Activated naive CD4-positive, alpha-beta T cell treated with anti-CD3 and anti-CD28 coated beads, Interleukin-2, amount 50 U/mL, for 16 hours (primary cell): Measurements from ENCODE around the gene RYR2.

Experiments used
- DNase-seq: peaks from one replicate; pipeline ENCODE4 v3.0.0-alpha.2; 2020

RYR2 gene

DNA sequence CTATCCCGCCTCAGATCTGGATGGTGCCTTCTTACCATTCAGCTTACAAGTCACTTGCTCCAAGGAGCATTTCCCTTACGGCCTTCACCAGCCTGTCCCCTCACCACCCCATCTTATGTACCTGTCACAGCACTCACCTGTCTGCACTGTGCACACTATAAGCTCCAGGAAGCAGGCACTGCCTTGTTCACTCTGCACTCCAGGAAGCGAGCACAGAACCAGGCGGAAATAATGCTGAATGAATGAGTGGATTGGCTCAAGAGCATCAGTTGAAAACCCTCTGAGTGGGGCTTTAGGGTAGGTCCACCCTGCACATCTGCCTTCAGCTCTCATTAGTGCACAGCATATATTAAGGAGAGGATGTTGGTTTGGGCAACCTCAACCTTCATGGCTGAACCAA is 8.9 kb upstream of the RYR2 start:
- no peak for DNase-seq

DNA sequence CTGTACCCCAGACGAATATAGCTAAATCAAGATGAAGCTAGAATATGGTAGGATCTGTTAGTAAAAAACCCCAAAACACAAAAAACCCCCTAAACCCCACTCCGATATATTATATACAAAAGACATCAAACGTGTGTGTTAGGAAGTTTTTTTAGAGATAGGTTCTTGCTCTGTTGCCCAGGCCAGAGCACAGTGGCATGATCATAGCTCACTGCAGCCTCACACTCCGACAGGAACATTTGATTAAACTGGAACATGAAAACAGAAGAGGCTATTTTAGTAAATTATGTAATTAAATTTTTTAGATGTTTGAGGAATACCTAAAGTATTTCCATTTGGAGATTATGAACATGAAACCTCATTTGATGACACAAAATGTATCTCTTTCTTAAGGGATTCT is 8.2 kb upstream of the RYR2 start:
- DNase-seq = no peak

DNA sequence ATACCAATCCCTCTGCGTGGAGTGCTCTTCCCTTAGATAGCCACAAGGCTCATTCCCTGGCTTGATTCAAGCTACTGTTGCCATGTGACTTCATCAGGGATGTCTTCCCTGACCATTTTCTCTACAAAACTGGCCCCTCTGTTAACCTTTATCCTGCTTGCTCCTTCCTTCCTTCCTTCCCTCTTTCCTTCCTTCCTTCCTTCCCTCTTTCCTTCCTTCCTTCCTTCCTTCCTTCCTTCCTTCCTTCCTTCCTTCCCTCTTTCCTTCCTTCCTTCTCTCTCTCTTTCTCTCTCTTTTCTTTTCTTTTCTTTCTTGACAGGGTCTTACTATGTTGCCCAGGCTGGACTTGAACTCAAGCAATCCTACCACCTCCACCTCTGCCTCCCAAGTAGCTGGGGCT is 6.2 kb upstream of the RYR2 start:
- DNase-seq = no peak

DNA sequence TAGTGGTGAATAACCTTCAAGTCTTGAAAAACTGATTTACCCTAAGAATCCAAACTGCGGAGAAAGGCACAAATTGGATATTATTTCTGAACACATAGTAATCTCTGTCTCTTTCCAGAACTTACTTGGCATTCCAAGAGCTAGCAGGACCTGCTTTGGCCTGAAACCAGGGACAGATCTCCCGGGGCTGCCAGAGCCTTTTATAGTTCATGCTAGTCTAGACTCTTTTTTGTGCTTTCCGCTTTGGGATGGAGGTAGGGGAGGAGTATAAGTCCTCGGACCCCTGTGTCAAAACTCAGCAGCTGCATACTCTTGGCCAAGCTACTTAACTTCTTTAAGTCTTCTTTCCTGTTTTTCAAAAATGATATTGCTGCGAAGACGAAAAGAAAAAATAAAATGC is 3.8 kb upstream of the RYR2 start:
- no peak for DNase-seq

DNA sequence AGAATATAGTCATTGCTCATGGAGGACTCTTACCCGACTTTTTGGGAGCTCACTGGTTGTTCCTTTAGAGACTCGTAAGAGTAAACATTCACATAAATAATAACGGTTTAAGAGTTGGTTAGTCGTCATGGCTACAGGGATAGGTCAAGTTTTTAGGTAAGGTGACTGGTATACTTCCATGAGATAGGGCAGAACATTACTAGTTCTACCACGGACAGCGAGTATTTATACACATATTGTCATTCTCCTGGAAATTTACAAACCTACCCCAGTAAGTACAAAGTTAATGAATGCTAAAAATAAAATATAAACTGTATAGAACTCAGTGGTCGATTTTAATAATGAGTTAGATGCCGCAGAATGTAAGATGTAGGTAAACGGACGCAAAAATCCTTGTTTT is 1.2 kb upstream of the RYR2 start:
- DNase-seq = no peak

DNA sequence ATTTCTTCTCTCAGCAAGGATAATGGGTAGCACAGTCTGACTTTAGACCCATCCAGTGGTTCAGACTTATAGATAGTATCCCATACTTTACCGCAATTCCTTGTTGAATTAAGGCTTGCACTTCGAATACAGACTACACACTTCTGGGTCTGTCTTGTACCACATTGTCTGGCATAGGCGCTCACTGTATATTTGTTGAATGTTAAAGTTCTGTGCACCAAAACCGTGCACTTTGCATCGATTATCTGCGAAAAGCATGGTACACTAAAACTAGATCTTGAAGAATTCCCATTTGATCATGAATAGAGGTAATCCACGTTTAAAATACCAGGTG is 556 bp upstream of the RYR2 start:
- DNase-seq = no peak

DNA sequence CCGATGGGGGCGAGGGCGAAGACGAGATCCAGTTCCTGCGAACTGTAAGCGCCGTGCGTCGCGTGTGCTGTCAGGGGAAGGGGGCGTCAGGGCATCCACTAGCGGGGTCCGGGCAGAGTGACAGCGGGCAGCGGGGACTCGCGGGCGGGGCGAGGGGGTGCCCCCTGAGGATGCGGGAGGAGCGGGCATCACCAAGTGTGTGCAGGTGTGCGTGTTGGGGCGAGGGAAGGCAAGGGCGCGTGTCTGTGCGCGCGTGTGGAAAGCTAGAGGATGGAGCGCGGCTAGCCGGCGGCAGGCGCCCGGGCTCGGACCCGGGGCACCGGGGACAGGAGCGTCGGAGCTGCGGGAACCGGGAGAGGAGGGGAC is 525 bp downstream of the RYR2 start:
- DNase-seq = no peak

DNA sequence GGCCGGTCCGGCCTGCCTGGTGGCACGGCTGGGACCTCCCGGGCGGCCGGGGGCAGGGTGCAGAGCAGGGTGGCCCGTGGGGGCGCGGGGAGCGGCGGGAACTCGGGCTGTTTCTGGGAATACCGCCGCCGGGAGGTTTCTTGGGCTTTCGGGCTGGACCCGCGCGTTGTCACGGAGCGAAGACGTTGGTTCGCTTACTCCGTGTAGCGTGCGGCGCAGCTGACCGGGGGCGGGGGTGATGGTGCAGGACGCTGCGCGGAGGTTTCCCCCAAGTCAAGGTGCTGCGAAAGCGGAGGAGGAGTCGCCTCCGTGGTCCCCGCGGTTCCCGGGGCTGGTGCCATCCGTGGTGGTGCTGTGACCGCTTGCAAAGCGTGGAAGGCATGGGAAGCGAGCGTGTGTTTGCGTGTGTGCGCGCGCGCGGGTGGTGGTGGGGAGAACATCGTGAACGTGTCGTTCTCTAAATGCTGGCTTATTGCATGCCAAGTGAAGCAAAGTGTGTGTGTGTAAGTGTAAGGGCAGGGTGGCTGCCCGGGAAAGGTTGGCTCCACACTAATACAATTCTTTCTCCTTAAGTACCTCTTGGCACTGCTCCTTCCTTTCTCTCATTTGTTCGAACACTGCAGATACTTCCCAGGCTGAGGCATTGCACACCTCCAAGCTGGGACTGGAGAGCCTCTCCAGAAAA is 1.1 kb downstream of the RYR2 start:
- no peak for DNase-seq

DNA sequence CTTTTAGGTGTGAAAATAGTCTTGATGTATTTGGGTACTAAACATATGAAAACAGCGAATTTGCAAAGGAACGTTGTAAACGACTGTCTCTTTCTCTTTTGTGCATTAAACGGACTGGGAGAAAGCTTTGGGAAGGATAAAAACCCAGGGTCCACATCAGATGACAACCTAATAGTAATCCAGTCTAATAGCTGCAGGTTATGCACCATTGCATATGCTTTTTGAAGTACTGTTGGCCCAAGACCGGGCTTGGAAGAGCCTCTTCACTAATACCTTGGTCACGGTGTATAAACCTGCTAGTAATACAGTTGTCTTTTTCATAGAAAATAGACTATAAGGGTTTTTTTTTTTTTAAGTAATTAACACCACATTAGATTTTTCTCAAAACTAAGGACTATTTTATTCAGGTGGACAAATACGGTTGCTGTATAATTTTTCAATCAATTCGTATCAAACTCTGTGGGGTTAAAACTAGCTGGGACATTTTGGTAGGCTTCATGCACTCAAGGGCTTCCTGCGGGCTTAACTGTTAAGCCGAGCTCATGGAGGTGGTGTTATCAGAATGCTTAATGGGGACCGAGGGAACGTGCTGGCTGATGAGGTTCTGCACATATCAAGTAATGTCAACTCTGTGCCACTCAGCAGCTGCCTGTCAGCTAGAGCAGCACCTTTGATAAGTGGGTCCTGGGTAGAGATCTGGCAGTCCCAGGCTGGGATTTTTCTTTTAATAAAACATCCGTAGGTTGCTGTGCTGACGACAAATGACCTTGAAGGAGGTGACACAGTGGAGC is 2.1 kb downstream of the RYR2 start:
- DNase-seq = no peak

DNA sequence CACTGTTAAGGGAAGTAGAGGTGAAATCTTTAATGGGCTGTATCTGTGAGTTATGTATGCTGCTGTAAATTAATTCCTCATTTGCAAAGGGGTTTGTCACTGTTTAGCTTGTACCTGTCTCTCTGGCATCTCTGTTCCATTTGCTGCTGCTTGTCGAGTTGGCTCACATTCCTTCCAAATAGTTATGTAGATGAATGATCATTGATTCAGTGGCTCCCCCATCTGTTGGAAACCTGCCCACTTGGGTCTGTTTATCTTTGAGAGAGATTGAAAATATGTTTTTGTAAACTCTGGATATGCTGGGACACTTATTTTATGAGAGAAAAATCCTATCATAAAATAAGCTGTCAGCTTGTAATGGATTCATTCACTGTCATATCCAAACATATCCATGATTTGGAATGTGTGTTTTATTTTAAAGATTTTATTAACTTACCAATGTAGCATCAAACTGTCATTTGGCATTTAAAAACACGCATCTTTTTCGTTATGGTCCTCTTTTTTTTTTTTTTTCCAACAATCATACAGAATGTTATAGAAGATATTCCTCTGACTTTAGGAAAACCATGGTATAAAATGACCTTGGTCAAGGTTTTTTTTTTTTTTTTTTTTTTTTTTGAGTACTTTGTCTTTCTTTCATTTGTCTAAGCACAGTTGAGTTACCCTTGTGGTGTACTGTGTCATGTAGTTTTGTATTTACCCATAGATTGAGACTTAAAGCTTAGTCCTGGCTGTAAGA is 3.5 kb downstream of the RYR2 start:
- no peak for DNase-seq

DNA sequence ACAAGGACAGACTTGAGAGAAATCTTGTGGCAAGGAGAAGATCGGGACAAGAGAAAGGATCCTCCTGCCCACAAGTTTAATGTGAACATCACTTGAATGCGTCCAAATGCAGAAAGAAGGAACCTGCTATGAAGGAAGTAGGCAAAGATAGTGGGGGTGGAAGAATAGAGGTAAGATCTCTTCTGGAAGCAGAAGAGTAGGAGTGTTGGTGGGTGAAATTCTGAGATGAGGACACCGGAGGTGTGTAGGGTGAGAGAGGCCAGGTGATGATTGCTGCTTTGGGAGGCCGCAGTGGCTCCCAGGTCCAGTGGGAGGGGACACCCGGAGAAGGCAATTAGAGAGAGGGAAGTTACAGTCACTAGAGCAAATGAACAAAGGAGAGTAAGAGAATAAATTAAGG is 6.8 kb downstream of the RYR2 start:
- no peak for DNase-seq

DNA sequence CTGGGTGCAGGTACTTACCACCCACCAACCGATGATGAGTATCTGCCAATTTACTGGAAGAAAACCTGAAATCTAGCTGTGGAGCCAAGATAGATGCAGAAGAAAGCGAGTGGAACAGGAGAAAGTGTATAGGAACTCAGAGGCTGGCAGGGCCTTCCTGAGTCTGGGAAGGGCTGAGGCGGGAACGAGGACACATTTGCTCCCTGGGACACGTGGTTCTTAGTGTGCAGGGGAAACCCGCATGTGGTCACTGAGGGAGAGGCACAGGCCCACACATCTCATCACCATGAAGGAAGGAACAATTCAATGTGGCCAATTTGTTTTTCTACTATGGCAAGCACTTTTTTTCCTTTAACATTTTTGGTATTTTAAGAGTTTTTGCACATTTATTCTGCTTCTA is 8.2 kb downstream of the RYR2 start:
- DNase-seq = no peak

DNA sequence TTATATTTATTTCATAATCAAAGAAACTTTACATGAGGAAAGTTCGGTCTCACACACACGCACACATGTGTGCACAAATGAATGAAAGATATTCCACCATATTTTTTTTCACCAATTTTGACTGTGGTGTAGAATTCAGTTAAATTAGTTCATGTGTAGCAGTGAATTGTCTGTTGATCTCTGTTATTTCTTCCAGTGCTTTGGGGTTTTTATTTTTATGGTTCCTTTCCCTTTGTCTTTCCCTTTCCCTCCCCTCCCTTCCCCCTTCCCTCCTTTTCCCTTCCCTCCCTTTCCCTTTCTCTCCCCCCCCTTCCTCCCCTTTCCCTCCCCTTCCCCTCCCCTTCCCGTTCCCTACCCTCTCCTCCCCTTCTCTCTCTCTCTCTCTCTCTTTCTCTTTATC is 8.9 kb downstream of the RYR2 start:
- no peak for DNase-seq

DNA sequence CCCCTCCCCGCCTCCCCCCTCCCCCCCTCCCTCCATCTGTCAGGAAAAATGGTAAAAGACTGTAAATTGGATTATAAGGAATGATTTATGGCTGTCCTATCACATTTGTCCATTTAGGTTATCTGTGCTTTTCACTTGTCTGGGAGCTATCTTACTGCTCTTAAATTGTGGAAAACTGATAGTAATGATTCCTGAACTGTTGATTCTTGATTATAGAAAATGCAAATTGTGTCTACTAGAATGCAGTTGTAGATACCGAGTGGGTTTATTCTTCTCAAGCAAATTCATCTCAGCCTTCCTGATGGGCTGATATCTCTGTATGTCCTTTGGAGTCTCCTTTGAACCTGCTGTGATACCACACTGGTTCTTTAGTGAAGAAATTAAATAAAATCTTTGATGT is 12.3 kb downstream of the RYR2 start:
- DNase-seq = no peak

DNA sequence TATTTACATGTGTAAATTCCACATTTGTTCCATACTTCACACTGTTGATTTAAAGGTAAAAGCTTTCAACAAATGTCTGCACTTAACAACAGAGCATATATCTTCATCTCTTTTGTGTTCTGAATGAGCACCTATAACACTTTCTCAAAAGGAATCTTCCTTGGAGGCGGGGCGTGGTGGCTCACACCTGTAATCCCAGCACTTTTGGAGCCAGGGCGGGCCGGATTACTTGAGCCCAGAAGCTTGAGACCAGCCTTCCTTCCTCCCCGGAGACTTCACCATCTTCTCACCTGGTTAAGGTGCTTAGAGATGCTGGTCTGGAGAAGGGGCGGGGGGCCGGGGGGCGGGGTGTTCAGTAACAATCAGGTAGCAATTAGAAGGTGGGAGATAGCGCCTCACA is 16.5 kb downstream of the RYR2 start:
- DNase-seq = no peak

DNA sequence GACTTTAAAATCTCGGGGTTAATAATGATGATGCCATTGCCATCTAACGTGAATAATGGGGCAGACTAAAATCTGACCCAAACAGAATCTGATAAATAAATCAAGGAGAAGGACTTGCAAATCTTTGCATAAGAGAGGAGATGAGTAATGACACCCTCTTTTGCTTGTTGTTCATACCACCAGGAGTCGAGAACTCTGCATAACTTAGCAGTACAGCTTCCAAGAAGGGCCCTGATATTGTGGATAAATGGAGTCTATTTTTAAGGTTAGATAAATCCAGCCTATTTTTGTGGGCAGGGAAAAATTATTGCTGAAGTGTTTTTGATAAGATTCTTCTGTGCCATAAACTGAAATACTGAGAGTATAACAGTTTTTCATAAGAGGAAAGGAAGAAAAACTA is 17.3 kb downstream of the RYR2 start:
- DNase-seq = no peak

DNA sequence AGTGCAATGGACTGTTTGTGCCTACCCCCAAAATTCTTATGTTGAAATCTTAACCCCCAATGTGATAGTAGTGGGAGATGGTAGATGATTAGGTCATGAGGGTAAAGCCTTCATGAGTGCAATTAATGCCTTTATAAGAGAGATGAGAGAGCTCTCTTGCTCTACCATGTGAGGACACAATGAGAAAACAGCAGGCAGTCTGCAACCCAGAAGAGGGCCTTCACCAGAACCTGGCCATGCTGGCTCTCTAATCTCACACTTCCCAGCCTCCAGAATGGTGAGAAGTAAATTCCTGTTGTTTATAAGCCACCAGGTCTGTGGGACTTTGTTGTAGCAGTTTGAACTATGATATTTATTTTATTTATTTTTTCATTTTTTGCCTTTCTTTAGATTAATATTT is 21.0 kb downstream of the RYR2 start:
- DNase-seq = no peak

DNA sequence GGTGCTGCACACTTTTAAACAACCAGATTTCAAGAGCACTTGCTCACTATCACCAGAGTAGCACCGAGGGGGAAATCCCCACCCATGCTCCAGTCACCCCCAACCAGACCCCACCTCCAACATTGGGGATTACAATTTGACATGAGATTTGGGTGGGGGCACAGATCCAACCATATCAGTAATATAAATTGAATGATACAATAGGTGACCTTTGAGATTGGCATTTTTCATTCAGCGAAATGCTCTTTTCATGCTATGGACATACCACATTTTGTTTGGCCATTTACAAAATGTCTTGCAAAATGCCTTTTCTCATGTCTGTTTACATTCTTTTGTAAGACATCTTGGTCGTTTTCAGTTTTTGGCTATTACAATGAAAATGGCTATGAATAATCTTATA is 23.9 kb downstream of the RYR2 start:
- DNase-seq = no peak

DNA sequence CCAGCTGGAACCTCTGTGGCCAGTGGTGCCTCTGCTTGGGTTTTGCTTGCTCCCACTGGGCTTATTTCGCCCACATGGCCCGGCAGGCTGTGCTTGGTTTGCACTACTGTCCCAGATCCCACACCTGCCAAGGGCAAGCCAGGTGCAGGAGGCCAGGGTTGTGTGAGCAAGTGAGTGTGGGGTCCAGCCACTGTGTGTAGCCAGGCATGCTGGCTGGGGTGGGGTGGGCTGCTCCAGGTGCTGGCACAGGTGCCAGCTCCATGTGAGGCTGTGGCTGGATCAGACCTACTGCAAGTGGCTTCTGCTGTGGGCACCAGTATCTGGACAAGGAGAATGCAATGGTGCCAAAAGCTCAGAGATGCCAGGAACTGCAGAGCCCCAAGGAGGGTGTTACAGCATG is 28.5 kb downstream of the RYR2 start:
- DNase-seq = no peak

DNA sequence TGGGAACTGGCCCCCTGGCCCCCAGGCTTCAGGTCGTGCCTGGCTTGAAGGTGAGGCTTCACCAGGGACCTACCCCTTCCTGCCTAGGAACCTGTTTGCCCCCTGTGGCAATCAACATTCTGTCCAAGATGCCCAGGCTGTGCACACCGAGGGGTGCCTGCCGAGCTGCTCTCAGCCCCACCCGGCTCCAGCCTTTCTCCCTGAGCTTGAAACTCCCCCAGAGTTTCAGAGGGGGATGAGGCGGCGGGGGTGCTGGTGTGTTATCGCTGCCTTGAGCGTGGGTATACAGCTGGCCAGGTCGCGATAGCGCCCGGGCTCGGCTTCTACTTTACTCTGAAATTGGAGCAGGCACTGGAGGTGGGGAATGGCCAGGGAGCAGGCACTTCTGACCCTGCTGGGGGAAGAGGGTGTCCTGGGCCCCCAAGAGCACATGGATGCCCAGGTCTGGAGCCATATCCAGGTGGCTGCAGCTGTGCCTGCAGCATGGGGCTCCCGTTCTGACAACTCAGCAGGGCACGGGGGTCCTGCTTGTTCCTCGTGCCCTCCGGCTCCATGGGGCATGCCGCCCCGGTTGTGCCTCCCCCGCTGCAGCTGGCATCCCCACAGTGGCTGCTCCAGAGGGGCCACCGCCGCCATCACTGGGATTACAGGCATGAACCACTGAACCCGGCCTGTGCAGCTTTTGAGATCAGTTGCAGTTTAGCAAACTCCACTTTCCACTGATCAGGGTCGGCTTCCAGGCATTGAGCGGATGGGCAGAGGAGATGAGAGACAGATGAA is 29.8 kb downstream of the RYR2 start:
- no peak for DNase-seq

DNA sequence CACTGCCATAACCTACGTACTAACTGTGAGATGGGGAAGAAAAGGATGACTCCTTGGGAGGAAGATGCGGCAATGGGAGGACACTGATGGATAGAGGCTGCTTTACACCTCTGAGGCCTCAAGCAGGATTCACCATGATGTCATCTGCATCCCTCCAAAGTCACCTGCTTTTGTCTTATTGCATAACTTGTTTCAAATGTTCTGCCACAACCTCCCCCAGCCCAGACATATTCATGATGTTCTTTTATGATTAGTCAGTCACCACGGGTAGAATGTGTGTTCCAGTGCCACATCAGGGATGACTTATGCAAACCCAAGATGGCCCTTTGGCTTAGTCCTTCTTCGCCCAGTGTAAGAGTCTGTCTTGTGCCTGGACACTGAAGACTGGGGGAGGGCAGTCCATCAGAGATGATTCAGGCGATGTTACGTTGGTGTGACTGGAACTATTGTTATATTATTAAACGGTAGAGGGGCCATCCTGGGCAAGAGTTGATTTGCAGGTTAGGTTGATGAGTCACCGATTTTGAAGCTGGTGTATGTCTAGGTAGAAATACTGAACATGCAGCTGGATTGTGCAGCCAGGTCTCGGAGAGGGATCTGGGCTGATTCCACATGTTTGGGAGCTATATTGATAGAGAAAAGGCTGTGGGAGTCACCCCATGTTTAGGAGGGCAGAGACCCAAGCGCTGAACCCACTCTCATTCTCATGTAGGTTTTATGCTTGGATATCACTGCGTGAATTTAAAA is 32.6 kb downstream of the RYR2 start:
- DNase-seq = no peak

DNA sequence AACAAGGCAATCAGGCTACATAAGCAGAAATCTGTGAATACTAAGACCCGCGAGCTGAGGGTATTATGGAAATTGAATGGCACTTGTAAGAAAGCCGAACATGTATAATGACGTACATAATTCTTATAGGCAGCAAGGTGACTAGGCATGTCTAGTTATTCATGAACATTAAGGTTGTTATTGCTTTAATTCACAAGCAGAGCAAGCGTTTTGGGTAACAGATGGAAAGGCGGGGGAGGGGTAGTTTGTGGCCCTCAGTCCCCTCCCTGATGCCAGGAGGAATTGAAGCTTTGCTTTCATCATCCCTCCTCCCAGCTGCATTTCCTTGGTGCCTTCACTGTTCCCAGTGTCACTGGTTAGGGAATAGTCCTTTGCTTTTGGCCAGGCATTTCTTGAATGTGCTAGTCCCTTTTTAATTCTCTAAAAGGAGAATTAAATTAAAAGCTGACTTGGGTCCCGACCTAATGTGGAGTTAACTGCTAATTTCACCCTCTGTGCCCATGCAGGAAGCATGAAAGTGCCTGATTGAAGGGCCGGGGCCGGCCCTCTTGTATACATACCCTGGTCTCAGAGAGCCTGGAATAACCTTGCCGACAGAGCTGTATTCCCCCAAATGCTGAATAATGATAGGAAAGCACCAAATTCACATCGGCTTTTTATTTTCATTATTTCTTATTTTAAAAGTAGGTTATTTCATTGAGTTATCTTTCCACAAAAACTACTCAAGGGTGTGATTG is 42.5 kb downstream of the RYR2 start:
- DNase-seq = no peak
